Kidney tubule cell (primary cell): ENCODE data around the gene VPS26C.

Experiments
- DNase-seq: peaks from one replicate; pipeline ENCODE4 v3.0.0-alpha.2; 2018; ENCODE audit warnings: low spot score

The VPS26C gene

GRCh38 chr21:37202221-37203110, 64.7 kb downstream of the VPS26C start:
- no peak for DNase-seq

DNA sequence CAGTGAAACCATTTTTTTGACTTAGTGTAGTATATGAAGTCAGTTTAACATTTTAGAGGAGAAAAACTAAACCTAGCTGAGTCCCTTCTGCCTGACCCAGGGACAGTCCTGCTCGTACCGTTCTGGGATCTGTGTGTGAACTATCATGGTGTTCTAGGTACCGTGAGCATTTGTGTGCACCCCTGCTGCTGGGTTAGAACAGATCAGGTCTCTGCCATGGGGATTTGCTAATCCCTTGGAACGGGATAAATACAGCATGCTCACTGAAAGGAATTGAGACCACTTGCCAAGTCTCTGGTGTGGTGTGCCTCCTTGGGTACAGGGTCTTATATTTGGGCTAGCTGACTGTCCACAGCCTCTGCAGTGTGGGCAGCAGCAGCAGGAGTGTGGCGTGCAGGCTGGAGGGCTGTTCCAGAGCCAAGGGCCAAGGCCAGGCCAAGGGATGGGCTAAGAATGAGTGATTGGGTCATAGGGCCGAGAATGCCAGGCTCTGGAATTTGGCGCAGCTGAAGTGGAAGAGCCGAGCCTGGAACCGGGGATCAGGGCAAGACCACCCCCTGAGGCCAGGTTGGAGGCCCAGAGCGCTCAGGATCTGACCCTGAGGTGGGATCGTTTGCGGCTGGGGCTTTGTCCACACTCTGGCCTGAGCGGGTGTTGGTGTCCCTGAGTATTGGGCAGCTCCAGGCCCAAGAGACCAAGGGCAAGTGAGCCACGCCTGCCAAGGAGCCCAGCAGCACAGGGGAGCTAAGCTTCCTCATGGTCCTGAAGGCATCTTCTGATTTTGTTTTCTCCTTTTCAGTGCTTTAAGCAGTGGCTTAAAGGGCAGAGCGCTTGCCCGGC, 66.3 kb downstream of the VPS26C start:
- no peak for DNase-seq

DNA sequence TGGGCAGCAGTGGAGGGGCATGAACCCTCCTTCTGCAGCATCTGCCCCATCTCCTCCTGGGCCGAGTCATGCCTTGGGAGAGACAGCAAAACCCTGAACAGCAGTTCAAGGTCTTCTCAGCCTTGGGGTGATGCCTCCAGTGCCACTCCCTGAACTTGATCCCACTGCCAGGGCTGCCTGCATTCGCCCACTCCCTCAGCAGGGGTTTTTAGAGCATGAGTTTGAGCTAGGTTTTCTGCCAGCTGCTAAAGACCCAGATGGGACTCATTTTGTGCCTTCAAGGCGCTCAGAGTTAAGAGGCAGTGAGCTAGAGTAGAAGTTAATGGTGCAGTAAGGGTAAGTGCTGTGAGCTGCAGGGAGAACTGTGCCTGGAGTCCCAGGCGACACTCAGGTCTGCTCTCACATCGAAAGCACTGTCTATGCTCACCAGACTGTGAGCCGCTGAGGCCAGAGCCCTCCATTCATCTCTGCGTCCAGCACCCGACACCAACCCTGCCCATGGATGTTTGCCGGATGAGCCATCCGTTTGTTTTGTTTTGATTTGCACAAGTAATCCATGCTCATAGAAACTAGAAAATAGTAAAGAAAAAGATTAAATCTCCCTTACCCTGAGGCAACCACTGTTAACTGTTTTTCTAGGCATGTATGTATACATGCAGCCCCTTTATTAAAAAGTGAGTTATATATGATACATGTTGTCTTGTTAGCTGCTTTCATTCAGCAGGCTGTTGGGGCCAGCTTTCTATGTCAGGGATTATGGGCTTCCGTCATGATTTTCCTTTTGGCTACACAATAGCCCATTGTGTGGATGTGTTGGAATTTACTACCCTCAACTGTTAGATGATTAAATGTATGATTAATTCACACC, 67.8 kb downstream of the VPS26C start:
- DNase-seq: peak; percentile 82

DNA sequence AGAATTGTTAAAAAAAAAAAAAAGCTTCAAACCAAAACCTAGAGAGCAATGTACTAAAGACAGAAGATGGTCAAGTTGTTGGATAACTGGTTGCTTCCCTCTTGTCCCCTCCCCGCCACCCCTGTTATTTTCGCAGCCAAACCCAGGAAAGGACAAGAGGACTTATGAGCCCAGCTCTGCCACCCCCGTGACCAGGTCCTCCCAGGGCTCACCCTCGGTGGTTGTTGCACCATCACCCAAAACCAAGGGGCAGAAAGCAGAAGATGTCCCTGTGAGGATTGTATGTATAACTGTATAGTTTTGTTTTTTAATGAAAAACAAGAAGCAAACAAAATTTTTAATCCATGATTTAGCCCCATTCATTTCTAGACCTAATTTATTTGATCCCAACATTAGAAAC, 69.4 kb downstream of the VPS26C start:
- DNase-seq: no peak

GRCh38 chr21:37196847-37197246, 70.3 kb downstream of the VPS26C start:
- DNase-seq: no peak

DNA sequence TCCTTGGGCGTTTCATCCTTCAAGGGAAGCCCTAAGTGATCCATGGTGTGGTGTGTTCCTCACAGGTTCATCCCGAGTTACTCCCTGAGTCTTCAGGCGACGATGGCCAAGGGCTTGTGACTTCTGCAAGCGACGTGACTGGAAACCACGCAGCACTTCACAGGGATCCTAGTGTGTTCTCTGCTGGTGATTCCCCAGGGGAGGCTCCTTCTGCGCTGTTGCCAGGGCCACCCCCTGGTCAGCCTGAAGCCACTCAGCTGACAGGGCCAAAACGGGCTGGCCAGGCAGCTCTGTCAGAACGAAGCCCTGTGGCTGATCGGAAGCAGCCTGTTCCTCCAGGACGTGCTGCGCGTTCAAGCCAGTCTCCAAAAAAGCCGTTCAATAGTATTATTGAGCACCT, 71.5 kb downstream of the VPS26C start:
- DNase-seq: no peak

DNA sequence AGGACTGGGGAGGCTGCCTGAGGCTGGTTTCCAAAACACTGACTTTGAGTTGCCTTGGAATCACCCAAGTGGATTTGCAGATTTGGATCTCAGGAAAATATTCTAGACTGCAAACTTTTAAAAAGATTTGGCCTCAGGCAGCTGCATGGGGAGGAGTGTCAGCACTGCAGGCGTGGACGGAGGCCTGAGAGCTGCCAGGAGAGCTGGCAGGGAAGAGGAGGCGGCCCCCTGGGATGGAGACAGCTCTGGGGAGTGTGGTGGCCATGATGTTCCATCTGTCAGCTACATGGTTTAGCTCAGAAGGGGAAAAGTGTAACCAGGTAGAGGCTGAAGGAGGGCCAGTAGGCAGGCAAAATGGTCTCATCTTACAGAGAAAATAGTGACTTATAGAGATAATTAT, 72.1 kb downstream of the VPS26C start:
- DNase-seq: no peak

DNA sequence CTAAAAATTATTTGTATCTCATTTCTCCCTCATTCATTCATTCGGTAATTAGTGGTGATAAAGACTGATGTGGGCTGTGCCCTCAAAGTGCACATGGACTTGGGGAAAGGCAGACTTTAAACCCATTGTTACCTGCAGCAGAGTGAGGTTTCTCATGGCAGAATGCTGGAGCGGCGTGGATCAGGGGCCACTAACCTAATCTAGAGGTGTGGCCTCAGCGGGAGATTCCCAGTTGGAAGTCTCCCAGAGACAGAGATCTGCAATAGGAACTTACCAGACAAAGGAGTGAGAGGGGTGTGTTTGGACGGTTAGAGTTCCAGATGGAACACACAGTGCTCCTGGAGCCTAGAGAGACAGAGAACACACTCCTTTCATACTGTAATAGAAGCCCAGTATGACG, 73.5 kb downstream of the VPS26C start:
- no peak for DNase-seq

DNA sequence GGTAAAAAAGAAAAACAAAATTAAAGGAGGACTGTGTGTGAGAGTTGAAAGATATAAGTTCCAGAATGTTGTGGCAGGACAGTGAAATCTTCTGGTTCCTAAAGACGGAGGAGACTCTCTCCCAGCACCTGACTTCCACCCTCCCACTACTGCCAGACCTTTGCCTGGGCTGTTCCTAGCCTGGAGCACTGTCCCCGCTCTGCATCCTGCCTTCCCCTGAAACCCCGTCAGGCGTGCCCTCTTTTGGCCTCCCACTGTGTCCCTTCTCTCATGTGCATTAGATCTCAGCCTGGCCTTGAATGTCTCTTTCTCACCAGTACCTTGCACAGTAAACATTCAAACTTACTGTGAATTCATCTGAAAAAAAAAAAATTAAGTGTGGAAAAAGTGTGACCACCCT, 74.1 kb downstream of the VPS26C start:
- no peak for DNase-seq

DNA sequence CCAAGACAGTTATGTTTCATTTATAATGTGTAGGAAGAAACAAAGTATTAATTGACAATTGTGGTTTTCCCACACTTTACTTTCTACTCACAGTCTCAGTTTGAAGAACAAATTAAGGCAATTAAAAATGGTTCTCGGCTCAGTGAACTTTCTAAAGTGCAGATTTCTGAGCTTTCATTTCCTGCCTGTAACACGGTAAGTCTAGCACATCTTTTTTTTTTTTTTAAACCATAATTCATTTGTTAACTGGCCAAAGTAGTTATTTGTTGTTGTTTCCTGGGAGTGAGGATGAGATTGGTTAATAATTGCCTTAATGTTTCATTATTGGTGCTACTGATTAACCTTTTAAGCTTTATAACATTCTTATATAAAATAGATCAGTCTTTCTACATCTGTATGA, 75.1 kb downstream of the VPS26C start:
- peak; percentile 15 for DNase-seq

DNA sequence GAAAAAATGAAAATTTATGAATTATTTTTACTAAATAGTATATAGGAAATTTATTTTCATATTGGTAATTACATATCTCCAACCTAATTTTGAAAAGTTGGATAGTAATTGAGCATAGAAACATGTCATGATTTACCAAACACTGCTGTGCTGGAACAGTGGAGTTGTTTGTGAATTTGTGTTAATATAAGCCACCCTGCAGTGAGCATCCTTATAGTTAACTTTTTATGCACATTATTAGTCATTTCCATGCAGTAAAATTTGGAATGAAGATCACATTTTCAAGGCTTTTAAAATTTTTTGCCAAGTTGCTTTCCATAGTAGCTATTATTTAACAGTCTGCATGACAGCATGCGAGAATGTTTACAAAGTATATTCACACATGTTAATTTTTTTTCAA, 78.3 kb downstream of the VPS26C start:
- no peak for DNase-seq

DNA sequence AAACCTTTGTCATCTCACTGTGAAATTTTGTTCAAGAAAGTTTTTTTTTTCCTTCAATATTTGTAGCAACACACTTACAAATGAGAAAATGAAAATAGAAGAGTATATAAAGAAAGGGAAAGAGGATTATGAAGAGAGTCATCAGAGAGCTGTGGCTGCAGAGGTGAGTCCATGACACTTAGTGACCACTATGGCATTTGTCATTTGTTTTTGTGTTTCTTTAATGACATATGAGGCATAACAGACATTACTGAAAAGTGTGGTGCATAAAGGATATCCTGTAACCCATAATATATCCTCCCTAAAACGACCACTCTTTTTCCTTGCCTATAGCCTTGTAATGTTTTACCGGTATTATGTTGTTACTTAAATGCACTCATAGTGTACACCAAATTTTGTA, 80.2 kb downstream of the VPS26C start:
- no peak for DNase-seq

- DNase-seq: no peak
These were observed 82.1 kb downstream of the VPS26C start for GRCh38 chr21:37184784-37185593.

GRCh38 chr21:37183749-37184148, 83.4 kb downstream of the VPS26C start:
- no peak for DNase-seq

DNA sequence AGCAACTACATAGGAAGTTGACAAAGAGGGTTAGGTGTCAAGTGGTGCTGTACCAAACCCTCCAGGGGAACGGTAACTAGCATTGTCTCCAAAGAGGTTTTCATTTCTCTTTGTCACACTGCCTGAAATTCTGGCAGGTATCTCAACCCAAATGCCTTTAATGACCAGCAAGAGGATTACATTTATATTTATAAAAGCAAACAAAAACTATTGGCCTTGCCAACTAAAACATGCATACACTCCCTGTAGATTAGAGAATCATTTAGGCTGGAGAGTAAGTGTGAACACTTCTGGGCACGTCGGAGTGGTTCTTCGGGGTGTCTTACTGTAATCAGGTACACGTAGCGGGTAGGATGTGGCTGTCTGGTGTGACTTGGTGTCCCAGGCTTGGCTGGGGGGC, 84.9 kb downstream of the VPS26C start:
- DNase-seq: no peak

- DNase-seq: no peak
These were observed 86.1 kb downstream of the VPS26C start for GRCh38 chr21:37181059-37181458.

DNA sequence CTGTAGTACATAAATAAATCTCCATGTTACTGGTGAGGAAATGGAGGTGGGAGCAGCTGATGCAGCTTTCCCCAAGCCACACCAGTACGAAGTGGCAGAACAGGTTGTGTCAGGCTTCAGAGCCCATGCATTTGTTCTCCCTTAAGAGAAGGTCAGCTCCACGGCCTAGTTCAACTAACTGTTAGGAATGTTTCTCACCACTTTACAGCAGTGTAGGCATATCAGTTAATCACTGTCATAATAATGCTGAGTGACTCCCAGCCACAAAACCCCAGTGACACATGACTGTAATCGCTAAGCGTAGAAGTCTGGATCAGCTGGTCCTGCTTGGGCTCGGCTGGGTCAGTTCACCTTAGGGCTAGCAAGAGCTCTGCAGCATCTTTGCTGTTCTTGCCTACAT, 90.4 kb downstream of the VPS26C start:
- DNase-seq: peak; percentile 83
